DMS 273 treated with DMSO at 0.1 percent for 48 hours (cell line): Measurements from ENCODE around the gene ORC3.
A peak's percentile ranks its signal among the peaks of the same experiment; 100 is the strongest.

Experiments used
- DNase-seq: peaks from one replicate; lab custom pipeline; 2025; lab: John Stamatoyannopoulos, UW

Gene ORC3

DNA sequence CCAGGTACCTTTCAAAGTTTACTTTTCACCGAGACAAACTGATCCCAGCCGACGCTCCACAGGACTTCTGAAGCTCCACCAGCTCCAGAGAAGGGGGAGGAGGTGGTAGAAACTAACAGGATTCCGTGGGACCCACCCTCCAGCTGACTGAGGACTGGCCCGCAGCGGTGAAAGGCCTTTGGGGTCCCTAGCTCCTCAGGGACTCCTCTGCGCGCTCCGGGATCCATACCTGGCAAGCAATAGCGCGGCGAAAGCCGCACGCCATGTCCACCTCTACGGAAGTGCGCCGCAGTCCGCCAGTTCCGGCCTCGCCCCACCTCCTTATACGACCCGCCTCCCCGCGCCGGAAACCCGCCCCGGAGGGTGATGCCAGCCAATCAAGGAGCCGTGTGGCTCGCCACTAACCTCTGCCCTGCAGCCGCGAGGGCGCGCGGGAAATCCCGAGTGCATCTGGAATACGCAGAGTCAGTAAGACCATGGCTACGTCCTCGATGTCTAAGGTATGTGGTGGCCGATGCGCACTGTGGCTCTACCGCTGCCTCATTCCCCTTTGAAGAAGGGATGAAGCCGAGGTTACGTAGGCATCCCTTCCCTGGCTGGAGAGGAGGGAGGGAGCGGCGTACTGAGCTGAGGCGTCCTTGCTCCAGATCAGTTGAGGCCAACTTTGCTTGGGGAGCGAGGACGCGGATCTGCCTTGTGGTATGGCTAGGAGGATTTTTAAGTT is at the start of gene ORC3, which contains the start of gene RARS2:
Gene ORC3 (plus strand): TSS at position 443 of the 724 bp plus-strand sequence. CDS start 34 bp downstream, at position 477.
Gene RARS2 (minus strand): TSS at position 295 of the 724 bp plus-strand sequence. CDS start 30 bp downstream, at position 265.
- peak; percentile 88 for DNase-seq

DNA sequence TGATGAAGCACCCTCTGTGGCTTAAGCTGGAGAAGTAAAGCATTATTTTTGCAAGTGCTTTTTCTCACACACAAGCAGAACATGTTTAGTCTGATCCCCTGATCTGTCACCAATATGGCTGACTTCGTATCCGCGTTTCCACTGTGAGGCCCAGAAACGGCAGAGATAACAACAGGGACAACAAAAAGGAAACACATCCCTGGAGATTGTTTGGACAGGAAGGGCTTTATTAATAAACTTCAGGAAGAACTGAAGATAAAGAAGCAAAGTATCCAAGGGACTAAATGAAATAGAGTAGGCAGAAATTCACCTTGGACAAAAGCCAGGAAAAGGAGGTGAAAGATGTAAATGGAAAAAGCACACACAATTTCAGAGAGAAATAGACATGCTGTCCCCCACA is 49.4 kb upstream of the ORC3 start:
- DNase-seq: no peak

- DNase-seq: no peak
These were observed 48.9 kb upstream of the ORC3 start for GRCh38 chr6:87541041-87541440.

DNA sequence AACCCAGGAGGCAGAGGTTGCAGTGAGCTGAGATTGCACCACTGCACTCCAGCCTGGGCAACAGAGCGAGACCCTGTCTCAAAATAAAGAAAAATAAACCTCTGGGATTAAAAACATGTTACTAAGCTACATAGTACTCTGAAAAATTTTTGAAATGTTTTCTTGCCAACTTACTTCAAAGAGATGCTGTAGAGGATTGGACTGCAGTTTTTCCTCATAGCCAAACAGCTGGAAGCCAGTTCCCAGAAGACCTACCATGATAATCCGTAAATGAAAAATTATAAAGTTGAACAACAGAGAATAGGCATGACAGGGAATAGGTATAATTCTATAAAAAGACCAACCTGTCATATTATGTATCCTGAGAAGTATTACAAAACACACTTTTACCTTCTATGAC is 48.2 kb upstream of the ORC3 start:
- DNase-seq: no peak

DNA sequence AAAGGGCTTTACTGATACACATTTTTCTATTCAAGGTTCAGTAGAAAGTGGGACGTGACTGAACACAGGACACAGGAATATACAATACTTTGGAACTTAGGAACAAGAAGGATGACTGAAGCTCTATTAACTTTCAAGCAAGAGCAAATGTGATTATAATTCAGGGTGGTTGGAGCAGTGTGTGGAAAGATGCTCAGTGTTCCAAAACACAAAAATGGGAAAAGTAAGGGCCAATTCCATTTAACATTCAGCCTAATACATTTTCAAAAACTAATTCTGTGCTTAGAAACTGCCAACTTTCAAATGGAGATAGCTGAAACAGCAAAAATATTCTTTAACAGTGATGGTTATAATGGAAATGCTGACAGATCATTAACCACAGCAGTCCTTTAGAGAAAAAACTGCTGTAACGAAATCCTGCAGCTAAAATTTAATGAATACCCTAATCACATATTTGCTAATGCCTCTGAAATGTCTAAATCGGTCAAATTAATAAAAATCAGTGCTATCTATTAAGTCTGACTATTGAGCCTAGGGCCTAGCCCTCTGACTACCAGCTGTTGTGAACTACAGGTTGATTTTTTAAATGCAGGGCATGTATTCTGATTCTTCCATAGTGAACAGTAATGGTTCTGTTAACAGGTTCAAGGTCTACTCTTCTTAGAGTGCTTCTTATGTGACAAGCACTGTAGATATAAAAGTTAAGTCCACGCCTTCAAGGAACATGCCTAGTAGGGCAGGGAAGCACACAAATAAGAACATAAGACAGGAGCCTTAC is 46.0 kb upstream of the ORC3 start:
- DNase-seq: no peak

GRCh38 chr6:87544474-87544735 is 45.5 kb upstream of the ORC3 start:
- DNase-seq: no peak

DNA sequence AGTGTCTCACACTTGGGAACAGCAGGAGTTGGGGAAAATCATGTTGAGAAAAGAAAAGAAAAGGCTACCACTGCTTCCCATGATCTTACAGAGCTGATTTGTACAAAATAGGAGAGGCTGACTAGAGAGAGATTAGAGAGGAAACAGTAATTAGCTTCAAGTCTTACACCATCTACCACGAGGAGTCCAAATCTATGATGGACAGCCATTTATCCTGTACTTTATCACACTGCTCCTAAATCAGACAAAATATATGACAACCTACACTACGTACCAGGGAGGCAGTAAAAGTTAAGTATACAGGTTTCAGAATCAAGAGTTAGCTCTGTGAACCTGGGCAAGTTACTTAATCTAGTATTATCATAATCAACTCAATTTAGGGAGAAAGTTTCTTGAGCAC is 38.1 kb upstream of the ORC3 start:
- DNase-seq: no peak

GRCh38 chr6:87553159-87553765 is 36.7 kb upstream of the ORC3 start:
- DNase-seq: no peak

DNA sequence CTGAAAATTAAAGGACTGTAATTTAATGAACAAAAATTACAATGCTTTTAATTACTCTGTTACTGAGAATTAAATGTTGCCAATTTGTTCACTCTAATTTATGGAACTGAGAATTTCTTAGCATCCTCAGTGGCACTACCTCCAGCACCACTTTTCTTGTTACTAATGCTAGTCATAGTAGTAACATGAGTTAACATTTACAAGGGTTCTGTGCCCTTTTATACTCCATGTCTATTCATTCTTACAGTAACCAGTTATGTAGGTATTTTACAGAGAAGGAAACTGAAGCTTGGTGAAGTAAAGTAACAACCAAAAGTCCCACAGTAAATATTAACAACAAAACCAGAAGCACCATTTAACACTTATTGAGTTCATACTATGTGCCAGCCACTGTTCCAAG is 34.4 kb upstream of the ORC3 start:
- DNase-seq: no peak

DNA sequence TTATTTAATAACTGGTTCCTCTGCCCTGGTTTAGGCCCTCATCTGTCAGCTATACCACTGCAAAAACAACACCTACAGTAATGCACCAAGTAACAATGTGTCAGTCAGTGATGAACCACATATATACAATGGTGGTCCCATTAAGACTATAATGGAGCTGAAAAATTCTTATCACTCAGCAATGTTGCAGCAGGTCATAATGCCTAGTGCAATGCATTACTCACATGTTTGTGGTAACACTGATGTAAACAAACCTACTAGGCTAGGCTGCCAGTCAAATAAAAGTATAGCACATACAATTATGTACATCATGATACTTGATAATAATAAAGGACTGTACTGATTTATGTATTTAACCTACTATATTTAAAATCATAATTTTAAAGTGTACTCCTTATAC is 31.5 kb upstream of the ORC3 start:
- DNase-seq: no peak

DNA sequence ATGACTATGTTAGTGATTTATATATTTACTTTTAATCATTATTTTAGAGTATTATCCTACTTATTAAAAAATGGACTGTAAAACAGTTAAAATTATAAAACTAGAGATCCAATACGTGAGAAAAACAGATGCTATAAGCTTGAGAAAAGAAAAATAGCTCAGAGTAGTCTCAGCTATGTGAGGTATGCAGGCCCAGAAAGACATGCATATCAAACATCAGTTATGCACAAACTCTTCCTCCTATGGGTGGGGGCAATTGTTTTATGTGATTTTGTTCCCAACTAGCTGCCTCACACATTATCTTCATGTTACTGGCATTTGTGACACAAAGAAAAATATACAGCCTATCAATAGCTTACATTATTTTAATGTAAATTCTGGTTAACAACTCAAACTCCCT is 28.9 kb upstream of the ORC3 start:
- DNase-seq: no peak

DNA sequence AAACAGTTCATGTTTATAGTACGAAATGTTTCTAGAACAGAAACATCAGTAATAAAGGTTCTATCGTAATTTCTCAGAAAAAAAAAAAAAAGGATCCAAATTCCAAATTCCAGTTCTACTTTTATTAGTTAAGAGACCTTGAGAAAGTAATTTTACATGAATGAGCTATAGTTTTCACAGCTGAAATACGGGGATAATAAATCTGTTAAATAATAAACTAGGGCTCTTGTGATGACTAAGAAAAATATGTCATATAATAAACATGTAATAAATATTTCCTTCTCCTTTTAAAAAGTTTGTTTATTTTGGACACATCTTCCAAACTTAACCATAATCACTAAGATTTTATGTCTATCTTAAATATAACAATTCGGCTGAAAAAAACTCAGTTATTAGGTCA is 17.9 kb upstream of the ORC3 start:
- DNase-seq: no peak

DNA sequence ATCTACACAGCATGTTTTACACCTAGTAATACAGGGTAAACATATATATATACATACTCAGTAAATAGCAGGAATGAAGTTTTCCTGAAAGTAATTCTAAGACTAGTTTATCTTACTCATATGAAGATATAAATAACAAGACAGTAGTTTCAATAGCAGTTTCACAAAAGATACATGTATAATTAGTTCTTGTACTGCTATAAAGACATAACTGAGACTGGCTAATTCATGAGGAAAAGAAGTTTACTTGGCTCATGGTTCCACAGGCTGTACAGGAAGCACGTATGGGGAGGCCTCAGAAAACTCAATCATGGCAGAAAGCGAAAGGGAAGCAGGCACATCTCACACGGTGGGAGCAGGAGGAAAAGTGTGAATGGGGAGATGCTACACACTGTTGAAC is 17.1 kb upstream of the ORC3 start:
- DNase-seq: no peak

GRCh38 chr6:87573307-87574024 is 16.5 kb upstream of the ORC3 start:
- DNase-seq: no peak

- DNase-seq: no peak
These were observed 15.6 kb upstream of the ORC3 start for GRCh38 chr6:87574237-87574804.

DNA sequence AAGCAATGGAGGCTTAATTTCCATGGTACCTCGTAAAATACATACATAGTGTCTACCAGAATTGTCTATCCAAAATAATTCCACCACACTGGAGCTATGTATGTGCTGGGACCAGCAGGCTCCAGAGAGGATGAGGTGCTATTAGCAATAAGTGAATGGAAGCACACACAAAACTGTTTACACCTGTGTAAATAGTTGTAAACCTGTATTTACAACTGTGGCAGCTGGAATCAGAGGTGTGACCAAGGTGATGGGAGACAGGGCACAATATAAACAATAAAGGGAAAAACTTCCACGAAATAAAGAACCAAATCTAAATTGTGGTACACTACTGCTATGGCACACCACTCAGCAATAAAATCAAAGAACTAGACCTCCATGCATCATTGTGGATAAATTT is 14.5 kb upstream of the ORC3 start:
- DNase-seq: no peak

DNA sequence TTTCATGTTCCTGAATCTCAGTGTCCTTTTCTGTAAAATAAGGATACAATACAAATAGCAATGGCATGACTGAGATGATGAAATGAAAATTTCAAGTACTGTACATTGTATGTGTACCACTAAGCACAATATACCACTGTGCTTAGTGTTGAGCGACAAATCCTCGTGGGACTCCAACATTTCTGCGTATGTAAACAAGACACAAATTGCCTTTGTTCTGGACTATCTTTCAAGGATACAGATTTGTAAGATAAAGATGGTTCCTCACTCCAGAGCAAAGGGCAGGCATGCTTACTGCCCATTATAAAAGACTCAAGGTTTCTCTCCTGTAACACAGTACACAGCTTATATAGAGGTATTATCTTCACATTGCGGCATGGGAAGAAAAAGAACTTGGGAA is 6.1 kb upstream of the ORC3 start:
- DNase-seq: no peak

DNA sequence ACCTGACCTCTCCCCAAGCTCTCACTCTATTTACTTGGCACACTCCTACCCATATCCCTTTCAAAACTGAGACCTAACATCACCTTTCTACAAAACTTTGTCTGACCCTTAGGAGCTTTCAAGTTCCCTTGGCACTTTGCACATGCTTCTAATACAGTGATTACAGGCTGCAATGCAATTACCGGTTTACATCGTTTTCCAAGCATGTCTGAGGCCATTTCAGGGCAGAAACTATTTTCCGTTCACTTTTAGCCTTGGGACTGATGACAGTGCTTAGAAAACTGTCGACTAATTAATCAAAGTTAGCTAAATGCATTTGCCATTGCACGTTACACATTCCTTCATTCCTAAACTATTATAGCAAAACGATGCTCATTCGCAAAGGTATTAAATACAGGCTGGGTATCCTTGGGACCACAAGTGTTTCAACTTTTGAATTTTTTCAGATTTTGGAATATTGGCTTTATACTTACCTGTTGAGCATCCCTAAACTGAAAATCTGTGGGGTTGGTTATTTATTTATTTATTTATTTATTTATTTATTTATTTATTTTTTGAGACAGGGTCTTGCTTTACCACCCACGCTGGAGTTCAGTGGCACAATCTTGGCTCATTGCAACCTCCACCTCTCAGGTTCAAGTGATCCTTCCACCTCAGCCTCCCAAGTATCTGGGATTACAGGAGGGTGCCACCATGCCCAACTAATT is 3.4 kb upstream of the ORC3 start:
- DNase-seq: no peak

- DNase-seq: no peak
These were observed 1.1 kb upstream of the ORC3 start for GRCh38 chr6:87588756-87589407.

GRCh38 chr6:87590417-87590880 is 514 bp downstream of the ORC3 start:
- no peak for DNase-seq

DNA sequence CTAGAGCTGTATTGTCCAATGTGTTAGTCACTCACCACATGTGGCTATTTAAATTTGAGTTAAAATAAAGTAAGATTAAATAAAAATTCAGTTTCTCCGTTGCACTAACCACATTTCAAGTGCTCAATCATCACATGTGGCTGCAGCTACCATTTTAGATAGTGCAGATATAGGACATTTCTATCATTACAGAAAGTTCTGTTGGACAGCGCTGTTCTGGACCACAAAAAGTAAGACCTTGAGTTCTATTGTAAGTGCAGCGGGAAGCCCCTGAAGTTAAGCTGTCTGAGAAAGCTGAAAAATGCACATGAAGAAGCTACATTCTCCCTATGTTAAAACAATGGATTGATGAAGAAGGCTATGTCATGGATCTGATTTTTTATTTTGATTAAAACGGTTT is 1.1 kb downstream of the ORC3 start:
- DNase-seq: no peak
